ENCODE results near the gene FHOD3.

DNA sequence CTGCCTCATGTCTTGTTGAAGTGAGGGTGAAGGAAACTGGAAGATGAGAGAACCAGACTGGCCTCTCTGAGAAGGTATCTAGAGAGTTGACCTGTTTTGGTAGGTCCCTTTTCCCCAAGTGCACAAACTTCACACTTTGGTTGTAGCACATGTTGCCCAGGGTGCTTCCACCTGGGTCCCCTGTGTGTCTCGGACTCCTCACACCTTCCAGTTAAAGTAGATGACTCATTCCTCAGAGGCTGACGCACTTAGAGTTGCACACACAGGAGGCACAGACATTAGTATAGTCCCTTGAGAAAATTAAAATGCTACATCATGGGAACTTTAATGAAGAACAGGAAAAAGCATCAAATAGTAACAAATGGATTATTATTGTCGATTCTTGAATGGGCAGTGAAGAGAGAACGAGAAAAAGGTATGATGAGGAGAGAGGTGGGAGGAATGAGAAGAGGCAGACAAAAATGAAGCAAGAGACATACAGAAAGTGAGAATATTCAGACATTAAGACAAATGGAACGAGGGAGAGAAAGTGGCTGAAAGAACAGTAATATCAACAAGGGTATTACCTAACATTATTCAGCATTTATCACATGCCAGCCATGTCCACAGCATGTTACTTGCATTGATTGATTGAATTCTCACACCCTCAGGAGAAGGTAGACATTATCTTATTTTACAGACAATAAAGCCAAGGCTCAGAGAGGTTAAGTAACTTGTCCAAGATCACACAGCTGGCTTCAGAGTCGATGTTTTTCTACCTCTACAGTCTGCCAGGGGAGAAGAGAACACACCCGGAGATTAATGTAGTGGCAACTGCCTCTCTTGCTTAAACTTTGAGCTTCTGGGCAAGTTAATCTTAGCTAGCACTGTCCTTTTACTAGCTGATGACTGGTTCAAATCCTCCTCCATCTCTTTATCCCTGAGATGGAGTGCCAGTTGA is 68.6 kb downstream of the FHOD3 start:
- TF ChIP-seq GATA3 (IDR thresholded peaks at IDR 0.05; ENCODE audit: low read depth, low read length) (no peak), GATA2 (IDR thresholded peaks at IDR 0.05; ENCODE audit: low read depth, low read length) (no peak)

Data from SH-SY5Y (cell line).